MCF 10A (cell line): ENCODE measurements around the gene PICALM. TPM values are rescaled to one million over a fixed set of nuclear protein-coding genes. Genes with fewer than 3 reads are reported as not detected.

ENCODE experiments used
- BruUV-seq: library from RNA; stranded (reverse); fragments of 400-500 nt; replicated peaks from 2 replicates; lab custom pipeline; 2021; lab: Mats Ljungman, UMichigan
- CTCF ChIA-PET: fragments of 300-600 bp; sonication (Branson Sonifier 250); formaldehyde crosslinking; extraction: SDS; loops from one replicate; lab custom pipeline; 2021; ENCODE audit warnings: antibody characterized with exemption, inconsistent platforms; lab: Yijun Ruan, JAX
- POLR2A ChIA-PET: fragments of 300-600, 350-650 bp; sonication (Branson Sonifier 250); formaldehyde crosslinking; extraction: SDS; loops from one replicate; lab custom pipeline; 2020; ENCODE audit warnings: antibody characterized with exemption, inconsistent platforms; lab: Yijun Ruan, JAX
- DNase-seq: peaks from one replicate; pipeline ENCODE4 v3.0.0-alpha.2; 2018; ENCODE audit not compliant: unreplicated experiment
- H3K27ac Mint-ChIP-seq: one replicate; pipeline ENCODE4 v1.8.0; 2022; ENCODE audit warnings: mild to moderate bottlenecking, low read depth, mixed read lengths; ENCODE audit not compliant: unreplicated experiment
- H3K27me3 Mint-ChIP-seq: one replicate; pipeline ENCODE4 v1.8.0; 2022; ENCODE audit warnings: mixed read lengths; ENCODE audit not compliant: insufficient read depth, unreplicated experiment
- H3K36me3 Mint-ChIP-seq: one replicate; pipeline ENCODE4 v1.8.0; 2022; ENCODE audit warnings: mild to moderate bottlenecking, moderate library complexity, mixed read lengths; ENCODE audit not compliant: insufficient read depth, unreplicated experiment
- H3K4me1 Mint-ChIP-seq: one replicate; pipeline ENCODE4 v1.8.0; 2022; ENCODE audit warnings: mixed read lengths; ENCODE audit not compliant: insufficient read depth, unreplicated experiment
- H3K4me3 Mint-ChIP-seq: one replicate; pipeline ENCODE4 v1.8.0; 2022; ENCODE audit warnings: mild to moderate bottlenecking, moderate library complexity, mixed read lengths; ENCODE audit not compliant: unreplicated experiment
- H3K9me3 Mint-ChIP-seq: one replicate; pipeline ENCODE4 v1.8.0; 2022; ENCODE audit warnings: mixed read lengths; ENCODE audit not compliant: unreplicated experiment
- intact Hi-C: fragments of 100-400 bp; cut with micrococcal nuclease; formaldehyde crosslinking; loops from 2 replicates; pipeline ENCODE4 v1.14.1; 2022
- total RNA-seq: library from RNA; stranded (reverse); gene quantifications from 2 replicates; pipeline ENCODE4 v1.2.3, GENCODE V29; 2022
- TF ChIP-seq, protein P1 (sequence below): fragments of 200-600 bp; IDR thresholded peaks from one replicate; pipeline ENCODE4 v1.8.0; 2022; ENCODE audit warnings: antibody characterized with exemption, mild to moderate bottlenecking; ENCODE audit not compliant: unreplicated experiment

The PICALM gene
- total RNA-seq, 1 experiment from 2014 or later: 137 TPM

DNA sequence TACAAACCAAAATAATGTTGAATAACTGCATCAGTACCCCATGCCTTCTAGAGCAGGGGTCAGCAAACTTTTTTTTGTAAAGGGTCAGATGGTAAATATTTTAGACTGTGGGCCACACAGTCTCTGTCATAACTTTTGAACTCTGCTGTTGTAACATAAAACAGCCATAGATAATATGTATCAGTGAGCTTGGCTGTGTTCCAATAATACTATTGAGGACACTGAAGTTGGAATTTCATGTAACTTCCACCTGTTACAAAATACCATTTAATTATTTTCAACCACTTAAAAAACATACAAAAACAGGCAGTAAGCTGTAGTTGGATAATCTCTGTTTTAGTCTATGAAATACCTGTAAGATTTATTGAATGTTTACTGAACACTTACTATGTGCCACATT, 55.2 kb downstream of the PICALM start:
- Mint-ChIP-seq H3K27ac (no peak overlapping the region), H3K4me1 (peaks cover 7% of the 10 kb centered on the region), H3K27me3 (no peaks in the 10 kb centered on the region), H3K9me3 (no peaks in the 10 kb centered on the region), H3K4me3 (no peak overlapping the region), H3K36me3 (peaks cover 68% of the 10 kb centered on the region)
- intact Hi-C loops: no loop called here
- no TSS peak for BruUV-seq
- no peak for DNase-seq
- TF ChIP-seq, protein P1, sequence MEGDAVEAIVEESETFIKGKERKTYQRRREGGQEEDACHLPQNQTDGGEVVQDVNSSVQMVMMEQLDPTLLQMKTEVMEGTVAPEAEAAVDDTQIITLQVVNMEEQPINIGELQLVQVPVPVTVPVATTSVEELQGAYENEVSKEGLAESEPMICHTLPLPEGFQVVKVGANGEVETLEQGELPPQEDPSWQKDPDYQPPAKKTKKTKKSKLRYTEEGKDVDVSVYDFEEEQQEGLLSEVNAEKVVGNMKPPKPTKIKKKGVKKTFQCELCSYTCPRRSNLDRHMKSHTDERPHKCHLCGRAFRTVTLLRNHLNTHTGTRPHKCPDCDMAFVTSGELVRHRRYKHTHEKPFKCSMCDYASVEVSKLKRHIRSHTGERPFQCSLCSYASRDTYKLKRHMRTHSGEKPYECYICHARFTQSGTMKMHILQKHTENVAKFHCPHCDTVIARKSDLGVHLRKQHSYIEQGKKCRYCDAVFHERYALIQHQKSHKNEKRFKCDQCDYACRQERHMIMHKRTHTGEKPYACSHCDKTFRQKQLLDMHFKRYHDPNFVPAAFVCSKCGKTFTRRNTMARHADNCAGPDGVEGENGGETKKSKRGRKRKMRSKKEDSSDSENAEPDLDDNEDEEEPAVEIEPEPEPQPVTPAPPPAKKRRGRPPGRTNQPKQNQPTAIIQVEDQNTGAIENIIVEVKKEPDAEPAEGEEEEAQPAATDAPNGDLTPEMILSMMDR: no peak
- ChIA-PET POLR2A (interaction anchor here (0.7 to 1.3 kb wide), 2 partner anchors 9 to 53 kb away, joined by 3 read pairs; no protein-coding TSS in a partner anchor), CTCF (interaction anchor here (1.0 to 1.6 kb wide), 4 partner anchors 17 to 204 kb away, joined by 3 to 8 read pairs (median 4); partner anchors contain the start of gene CCDC83)

- DNase-seq: no peak
- Mint-ChIP-seq H3K9me3 (no peaks in the 10 kb centered on the region), H3K36me3 (peaks cover 76% of the 10 kb centered on the region), H3K4me1 (peaks cover 2% of the 10 kb centered on the region), H3K27me3 (no peaks in the 10 kb centered on the region), H3K4me3 (no peak overlapping the region), H3K27ac (no peak overlapping the region)
- intact Hi-C loops: no loop called here
- TF ChIP-seq, protein P1: no peak
- ChIA-PET POLR2A (interaction anchor here (0.7 to 1.5 kb wide), 2 partner anchors 9 to 16 kb away, joined by 3 to 6 read pairs; no protein-coding TSS in a partner anchor), CTCF (interaction anchor here (1.0 kb wide), 1 partner anchor 183 kb away, joined by 4 read pairs; no protein-coding TSS in a partner anchor)
- no TSS peak for BruUV-seq
Observed at GRCh38 chr11:86011175-86011574, 57.7 kb downstream of the PICALM start.

DNA sequence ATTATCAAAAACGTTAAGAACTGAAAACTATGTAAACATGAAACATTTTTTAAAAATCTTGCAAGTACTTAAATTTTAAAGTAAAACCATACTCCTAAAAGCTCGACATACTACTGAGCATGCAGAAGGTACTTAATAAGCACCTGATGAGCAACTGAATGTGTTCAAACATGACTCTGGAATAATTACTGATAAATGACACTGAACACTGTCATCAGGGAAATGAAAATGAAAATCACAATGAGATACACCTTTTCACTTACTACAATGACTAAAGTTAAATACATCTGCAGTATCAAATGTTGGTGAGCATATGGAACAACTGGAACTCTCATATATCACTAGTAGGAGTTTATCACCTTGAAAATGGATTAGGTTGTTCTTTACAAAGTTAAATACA, 65.2 kb downstream of the PICALM start:
- Mint-ChIP-seq H3K4me1 (no peaks in the 10 kb centered on the region), H3K9me3 (no peaks in the 10 kb centered on the region), H3K36me3 (peaks cover 89% of the 10 kb centered on the region), H3K4me3 (no peak overlapping the region), H3K27me3 (no peaks in the 10 kb centered on the region), H3K27ac (no peak overlapping the region)
- intact Hi-C loops: no loop called here
- no TSS peak for BruUV-seq
- TF ChIP-seq, protein P1: no peak
- ChIA-PET POLR2A (no interaction called here), CTCF (interaction anchor here (0.6 kb wide), 1 partner anchor 76 kb away, joined by 3 read pairs; no protein-coding TSS in a partner anchor)
- DNase-seq: no peak

GRCh38 chr11:86002431-86002830, 66.5 kb downstream of the PICALM start:
- TF ChIP-seq, protein P1: no peak
- H3K36me3 Mint-ChIP-seq: peaks cover 89% of the 10 kb centered on the region
- H3K27me3 Mint-ChIP-seq: no peaks in the 10 kb centered on the region
- H3K9me3 Mint-ChIP-seq: no peaks in the 10 kb centered on the region
- no peak overlapping the region for H3K4me3 Mint-ChIP-seq
- no peaks in the 10 kb centered on the region for H3K4me1 Mint-ChIP-seq
- no TSS peak for BruUV-seq
- H3K27ac Mint-ChIP-seq: no peak overlapping the region
- ChIA-PET POLR2A (no interaction called here), CTCF (interaction anchor here (0.6 to 1.0 kb wide), 2 partner anchors 10 to 423 kb away, joined by 3 to 6 read pairs; no protein-coding TSS in a partner anchor)
- intact Hi-C loops: no loop called here
- no peak for DNase-seq
